KBM-7 (cell line): Measurements from ENCODE around the gene DRG2.

Experiments
- DNase-seq: peaks from one replicate; pipeline ENCODE4 v3.0.0-alpha.2; 2015
- in situ Hi-C: fragments of 300-500 bp; cut with MboI; formaldehyde crosslinking; loops from 2 replicates; pipeline ENCODE4 v1.14.3; 2020; ENCODE audit warnings: low sequenced_read_pairs, low pct_unique_long_range_greater_than_20kb, mixed read lengths

The DRG2 gene

GRCh38 chr17:18138065-18138749 is 50.5 kb downstream of the DRG2 start:
- no peak for DNase-seq
- in situ Hi-C loops = no loop called here

GRCh38 chr17:18139092-18139491 is 51.3 kb downstream of the DRG2 start:
- no peak for DNase-seq
- in situ Hi-C loops = no loop called here

GRCh38 chr17:18139498-18139897 is 51.8 kb downstream of the DRG2 start:
- DNase-seq = no peak
- in situ Hi-C loops = no loop called here

- DNase-seq = no peak
- in situ Hi-C loops = no loop called here
Observed at GRCh38 chr17:18139949-18140348, 52.2 kb downstream of the DRG2 start.

- DNase-seq = no peak
- in situ Hi-C loops = no loop called here
Observed at GRCh38 chr17:18140648-18141047, 52.9 kb downstream of the DRG2 start.

GRCh38 chr17:18141210-18141803 is 53.6 kb downstream of the DRG2 start:
- in situ Hi-C loops = no loop called here
- DNase-seq = peak; percentile 70

- no peak for DNase-seq
- in situ Hi-C loops = no loop called here
Observed at GRCh38 chr17:18142417-18142816, 54.7 kb downstream of the DRG2 start.

- in situ Hi-C loops = no loop called here
Observed at GRCh38 chr17:18143044-18143936, 55.5 kb downstream of the DRG2 start.

GRCh38 chr17:18144261-18144660 is 56.5 kb downstream of the DRG2 start:
- in situ Hi-C loops = no loop called here
- no peak for DNase-seq

More at GRCh38 chr17:18143044-18143936, 55.5 kb downstream of the DRG2 start:
- peak; percentile 47 for DNase-seq

- in situ Hi-C loops = no loop called here
- DNase-seq = no peak
Observed at GRCh38 chr17:18144855-18145254, 57.1 kb downstream of the DRG2 start.

GRCh38 chr17:18145811-18146210 is 58.1 kb downstream of the DRG2 start:
- DNase-seq = no peak
- in situ Hi-C loops = no loop called here

GRCh38 chr17:18146259-18146658 is 58.5 kb downstream of the DRG2 start:
- no peak for DNase-seq
- in situ Hi-C loops = no loop called here

- in situ Hi-C loops = no loop called here
- DNase-seq = no peak
Observed at GRCh38 chr17:18146980-18147379, 59.2 kb downstream of the DRG2 start.

- DNase-seq = no peak
- in situ Hi-C loops = no loop called here
Observed at GRCh38 chr17:18148586-18148985, 60.8 kb downstream of the DRG2 start.

GRCh38 chr17:18151290-18151689 is 63.5 kb downstream of the DRG2 start:
- DNase-seq = no peak
- in situ Hi-C loops = no loop called here

- no peak for DNase-seq
- in situ Hi-C loops = no loop called here
Observed at GRCh38 chr17:18155179-18155578, 67.4 kb downstream of the DRG2 start.

- no peak for DNase-seq
- in situ Hi-C loops = no loop called here
Observed at GRCh38 chr17:18156171-18156975, 68.6 kb downstream of the DRG2 start.

- DNase-seq = no peak
- in situ Hi-C loops = no loop called here
Observed at GRCh38 chr17:18156976-18157280, 69.2 kb downstream of the DRG2 start.
